Stimulated activated CD4-positive, alpha-beta T cell treated with anti-CD3 and anti-CD28 coated beads, Interleukin-4, amount 100 ng/mL, for 4 hours (primary cell): Measurements from ENCODE around the gene DNMBP.

Experiments
- DNase-seq, 2 experiments: peaks; one replicate each; pipeline ENCODE4 v3.0.0-alpha.2; 2020

DNMBP gene

GRCh38 chr10:100009793-100010676, at the start of gene DNMBP:
Gene DNMBP, minus strand, starts transcription at chr10:100009947. Its CDS starts 37,823 bp downstream, at chr10:99972124.
- peak; percentile 83 to 84 for DNase-seq

- no peak for DNase-seq
Observed at GRCh38 chr10:100057948-100058347, 48.2 kb upstream of the DNMBP start.

GRCh38 chr10:100053686-100054460, 44.1 kb upstream of the DNMBP start:
- no peak for DNase-seq

- peak; percentile 67 to 86 for DNase-seq
Observed at GRCh38 chr10:100046021-100046486, 36.3 kb upstream of the DNMBP start.

GRCh38 chr10:100045592-100045991, 35.8 kb upstream of the DNMBP start:
- DNase-seq = no peak

GRCh38 chr10:100043796-100044195, 34.0 kb upstream of the DNMBP start:
- no peak for DNase-seq

- DNase-seq = peak in 1 of 2 experiments; percentile 12
Observed at GRCh38 chr10:100043344-100043743, 33.6 kb upstream of the DNMBP start.

- no peak for DNase-seq
Observed at GRCh38 chr10:100041306-100042002, 31.7 kb upstream of the DNMBP start.

- DNase-seq = no peak
Observed at GRCh38 chr10:100038561-100039071, 28.9 kb upstream of the DNMBP start.

- DNase-seq = no peak
Observed at GRCh38 chr10:100037758-100038315, 28.1 kb upstream of the DNMBP start.

GRCh38 chr10:100036850-100037249, 27.1 kb upstream of the DNMBP start:
- no peak for DNase-seq

- DNase-seq = no peak
Observed at GRCh38 chr10:100033766-100034418, 24.1 kb upstream of the DNMBP start.

- DNase-seq = no peak
Observed at GRCh38 chr10:100027416-100027815, 17.7 kb upstream of the DNMBP start.

- DNase-seq = no peak
Observed at GRCh38 chr10:100025576-100025975, 15.8 kb upstream of the DNMBP start.

GRCh38 chr10:100024748-100025147, 15.0 kb upstream of the DNMBP start:
- DNase-seq = no peak

- no peak for DNase-seq
Observed at GRCh38 chr10:100022403-100022802, 12.7 kb upstream of the DNMBP start.

GRCh38 chr10:100021322-100021721, 11.6 kb upstream of the DNMBP start:
- no peak for DNase-seq

- no peak for DNase-seq
Observed at GRCh38 chr10:100020886-100021253, 11.1 kb upstream of the DNMBP start.

GRCh38 chr10:100020142-100020885, 10.6 kb upstream of the DNMBP start:
- DNase-seq = no peak

- no peak for DNase-seq
Observed at GRCh38 chr10:100019787-100020141, 10.0 kb upstream of the DNMBP start.

GRCh38 chr10:100014071-100014762, 4.5 kb upstream of the DNMBP start:
- DNase-seq = no peak
